GM15510 (cell line): ENCODE data around the gene SYNGR1.

Source experiments
- POLR2A ChIP-seq: IDR thresholded peaks from 3 replicates; pipeline ENCODE4 v1.6.1; 2011; ENCODE audit warnings: borderline replicate concordance; ENCODE audit not compliant: insufficient read length; ENCODE audit errors: extremely low read depth

SYNGR1 gene

GRCh38 chr22:39355080-39355479 is 5.3 kb downstream of the SYNGR1 start:
- no peak for TF ChIP-seq POLR2A

GRCh38 chr22:39356464-39356863 is 6.7 kb downstream of the SYNGR1 start:
- no peak for TF ChIP-seq POLR2A

- no peak for TF ChIP-seq POLR2A
These were observed 9.9 kb downstream of the SYNGR1 start for GRCh38 chr22:39359659-39360195.

GRCh38 chr22:39360242-39360641 is 10.5 kb downstream of the SYNGR1 start:
- TF ChIP-seq POLR2A, result no peak

GRCh38 chr22:39360674-39361413 is 11.1 kb downstream of the SYNGR1 start:
- TF ChIP-seq POLR2A, result no peak

- TF ChIP-seq POLR2A, result no peak
These were observed 11.7 kb downstream of the SYNGR1 start for GRCh38 chr22:39361496-39361895.

- TF ChIP-seq POLR2A, result no peak
These were observed 12.5 kb downstream of the SYNGR1 start for GRCh38 chr22:39362271-39362670.

- TF ChIP-seq POLR2A, result no peak
These were observed 13.1 kb downstream of the SYNGR1 start for GRCh38 chr22:39362932-39363331.

- no peak for TF ChIP-seq POLR2A
These were observed 14.1 kb downstream of the SYNGR1 start for GRCh38 chr22:39363751-39364515.

GRCh38 chr22:39364714-39365491 is 15.1 kb downstream of the SYNGR1 start:
- no peak for TF ChIP-seq POLR2A

- no peak for TF ChIP-seq POLR2A
These were observed 15.6 kb downstream of the SYNGR1 start for GRCh38 chr22:39365492-39365780.

GRCh38 chr22:39367035-39367434 is 17.2 kb downstream of the SYNGR1 start:
- no peak for TF ChIP-seq POLR2A

- no peak for TF ChIP-seq POLR2A
These were observed 18.7 kb downstream of the SYNGR1 start for GRCh38 chr22:39368461-39368911.

- no peak for TF ChIP-seq POLR2A
These were observed 19.4 kb downstream of the SYNGR1 start for GRCh38 chr22:39369186-39369585.

- TF ChIP-seq POLR2A, result no peak
These were observed 19.8 kb downstream of the SYNGR1 start for GRCh38 chr22:39369586-39369985.
